Activated CD8-positive, alpha-beta T cell treated with anti-CD3 and anti-CD28 coated beads for 36 hours (primary cell): Measurements from ENCODE around the gene NOL4L. TPM values are rescaled to one million over a fixed set of nuclear protein-coding genes. Genes with fewer than 3 reads are reported as not detected.
A peak's percentile ranks its signal among the peaks of the same experiment; 100 is the strongest.

ENCODE experiments used
- ATAC-seq: fragments of 200-7000 bp; cut with Tn5 transposase; one replicate; pipeline ENCODE4 v1.10.0; 2021; ENCODE audit warnings: mild to moderate bottlenecking, moderate library complexity
- CTCF ChIA-PET: fragments of 350-600 bp; sonication (Branson Sonifier 250); formaldehyde crosslinking; loops from one replicate; lab custom pipeline; 2021; ENCODE audit warnings: antibody characterized with exemption; lab: Charles Lee
- POLR2A ChIA-PET: fragments of 350-600 bp; sonication (Branson Sonifier 250); formaldehyde crosslinking; loops from one replicate; lab custom pipeline; 2021; ENCODE audit warnings: antibody characterized with exemption; lab: Charles Lee
- DNase-seq: peaks from one replicate; pipeline ENCODE4 v3.0.0-alpha.2; 2020
- H3K27ac Mint-ChIP-seq: one replicate; pipeline ENCODE4 v1.8.0; 2021; ENCODE audit warnings: mild to moderate bottlenecking, mixed read lengths
- H3K27me3 Mint-ChIP-seq: one replicate; pipeline ENCODE4 v1.8.0; 2021; ENCODE audit warnings: mixed read lengths
- H3K36me3 Mint-ChIP-seq: one replicate; pipeline ENCODE4 v1.8.0; 2021; ENCODE audit warnings: low read depth, mixed read lengths
- H3K4me1 Mint-ChIP-seq: one replicate; pipeline ENCODE4 v1.8.0; 2021; ENCODE audit warnings: low read depth, mixed read lengths
- H3K4me3 Mint-ChIP-seq: one replicate; pipeline ENCODE4 v1.8.0; 2021; ENCODE audit warnings: mild to moderate bottlenecking, moderate library complexity, mixed read lengths
- H3K9me3 Mint-ChIP-seq: one replicate; pipeline ENCODE4 v1.8.0; 2021; ENCODE audit warnings: mixed read lengths
- CTCF ChIP-seq: fragments of 200-600 bp; IDR thresholded peaks from one replicate; pipeline ENCODE4 v1.8.0; 2022; ENCODE audit warnings: antibody characterized with exemption, mild to moderate bottlenecking
- intact Hi-C: fragments of 100-400 bp; cut with micrococcal nuclease; formaldehyde crosslinking; loops from one replicate; pipeline ENCODE4 v1.10.0; 2022
- total RNA-seq, 2 experiments: library from RNA; stranded (reverse); gene quantifications; one replicate each; pipeline ENCODE4 v1.2.3, GENCODE V29; 2021

The NOL4L gene
- total RNA-seq: 10 to 100 TPM; 23.3 to 23.9 TPM

- Mint-ChIP-seq H3K27me3 (no peaks in the 10 kb centered on the region), H3K4me1 (peaks cover 33% of the 10 kb centered on the region), H3K36me3 (no peaks in the 10 kb centered on the region), H3K9me3 (no peaks in the 10 kb centered on the region), H3K27ac (peak within 1 kb of the TSS; percentile 77), H3K4me3 (peak within 1 kb of the TSS; percentile 73)
- intact Hi-C loops: no loop called here
- TF ChIP-seq CTCF: no peak
- peak; percentile 17 for ATAC-seq
- ChIA-PET POLR2A (interaction anchor here (1.1 to 1.7 kb wide), 6 partner anchors 10 to 77 kb away, joined by 4 to 5 read pairs (median 4); no protein-coding TSS in a partner anchor), CTCF (interaction anchor here (1.4 kb wide), 1 partner anchor 67 kb away, joined by 3 read pairs; no protein-coding TSS in a partner anchor)
- peak; percentile 54 for DNase-seq
These were observed at the start of gene NOL4L for GRCh38 chr20:32585011-32585585. NOL4L (minus strand) TSS chr20:32585333; CDS start chr20:32584890, 443 bp downstream.

GRCh38 chr20:32634041-32634805, 49.1 kb upstream of the NOL4L start:
- CTCF ChIA-PET: no interaction called here
- Mint-ChIP-seq H3K4me1 (no peaks in the 10 kb centered on the region), H3K36me3 (no peaks in the 10 kb centered on the region), H3K27me3 (no peaks in the 10 kb centered on the region), H3K9me3 (no peaks in the 10 kb centered on the region), H3K27ac (no peak overlapping the region), H3K4me3 (no peak overlapping the region)
- DNase-seq (no peak), ATAC-seq (no peak)
- POLR2A ChIA-PET: no interaction called here
- TF ChIP-seq CTCF: no peak
- intact Hi-C loops: no loop called here

GRCh38 chr20:32632461-32633354, 47.6 kb upstream of the NOL4L start:
- DNase-seq (no peak), ATAC-seq (no peak)
- Mint-ChIP-seq H3K36me3 (no peaks in the 10 kb centered on the region), H3K4me1 (peaks cover 11% of the 10 kb centered on the region), H3K27ac (no peak overlapping the region), H3K27me3 (no peaks in the 10 kb centered on the region), H3K9me3 (no peaks in the 10 kb centered on the region), H3K4me3 (no peak overlapping the region)
- TF ChIP-seq CTCF: no peak
- CTCF ChIA-PET: interaction anchor here (1.8 kb wide), 1 partner anchor 111 kb away, joined by 6 read pairs; no protein-coding TSS in a partner anchor
- intact Hi-C loops: no loop called here
- POLR2A ChIA-PET: no interaction called here

- ChIA-PET POLR2A (no interaction called here), CTCF (interaction anchor here (1.2 to 1.8 kb wide), 2 partner anchors 20 to 110 kb away, joined by 4 to 6 read pairs; no protein-coding TSS in a partner anchor)
- Mint-ChIP-seq H3K4me1 (peaks cover 14% of the 10 kb centered on the region), H3K4me3 (no peak overlapping the region), H3K27me3 (no peaks in the 10 kb centered on the region), H3K9me3 (no peaks in the 10 kb centered on the region), H3K27ac (no peak overlapping the region), H3K36me3 (no peaks in the 10 kb centered on the region)
- intact Hi-C loops: no loop called here
- ATAC-seq (no peak), DNase-seq (no peak)
- TF ChIP-seq CTCF: no peak
These were observed 46.9 kb upstream of the NOL4L start for GRCh38 chr20:32631933-32632460.
